NOMO-1 treated with DMSO at 0.1 percent for 48 hours (cell line): Measurements from ENCODE around the gene GBA3.

Experiments used
- DNase-seq: peaks from one replicate; lab custom pipeline; 2025; ENCODE audit not compliant: unreplicated experiment; lab: John Stamatoyannopoulos, UW

GBA3 gene

GRCh38 chr4:22692736-22693135, at the start of gene GBA3:
Gene GBA3 (plus strand): TSS chr4:22692937.
- DNase-seq = no peak

DNA sequence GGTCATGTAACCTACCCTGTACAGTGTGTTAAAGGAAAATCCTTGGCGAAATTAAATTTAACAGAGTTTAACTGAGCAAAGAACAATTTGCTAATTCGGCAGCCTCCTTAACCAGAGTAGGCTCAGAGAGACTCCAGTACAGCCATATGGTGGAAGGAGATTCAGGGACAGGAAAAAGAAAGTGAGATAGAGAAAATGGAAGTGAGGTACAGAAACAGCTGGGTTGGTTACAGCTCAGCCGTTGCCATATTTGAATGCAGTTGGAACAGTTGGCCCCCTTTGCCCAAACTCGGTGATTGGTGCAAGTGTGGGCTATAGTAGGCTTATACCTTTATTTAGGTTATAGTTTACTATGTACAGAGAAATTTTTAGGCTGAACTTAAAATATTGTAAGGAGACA, 48.8 kb upstream of the GBA3 start:
- no peak for DNase-seq

GRCh38 chr4:22645481-22646182, 47.1 kb upstream of the GBA3 start:
- DNase-seq = no peak

GRCh38 chr4:22648996-22649395, 43.7 kb upstream of the GBA3 start:
- DNase-seq = no peak

GRCh38 chr4:22650771-22651170, 42.0 kb upstream of the GBA3 start:
- no peak for DNase-seq

DNA sequence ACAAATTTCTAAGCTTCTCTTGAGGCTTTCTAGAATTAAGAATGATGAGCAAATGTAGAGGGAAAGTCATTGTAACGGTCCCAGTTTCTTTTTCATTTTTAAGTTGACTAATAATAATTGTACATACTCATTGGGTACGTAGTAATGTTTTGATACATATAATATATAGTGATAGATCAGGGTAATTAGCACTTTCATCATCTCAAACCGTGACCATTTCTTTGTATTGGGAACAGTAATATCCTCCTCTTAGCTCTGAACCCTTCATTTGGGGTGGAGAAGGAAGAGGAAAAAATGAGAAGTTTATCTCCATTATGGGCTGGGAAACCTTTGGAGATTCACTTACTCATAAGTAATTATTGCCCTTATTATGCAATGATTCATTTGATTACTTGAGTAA, 39.0 kb upstream of the GBA3 start:
- no peak for DNase-seq

DNA sequence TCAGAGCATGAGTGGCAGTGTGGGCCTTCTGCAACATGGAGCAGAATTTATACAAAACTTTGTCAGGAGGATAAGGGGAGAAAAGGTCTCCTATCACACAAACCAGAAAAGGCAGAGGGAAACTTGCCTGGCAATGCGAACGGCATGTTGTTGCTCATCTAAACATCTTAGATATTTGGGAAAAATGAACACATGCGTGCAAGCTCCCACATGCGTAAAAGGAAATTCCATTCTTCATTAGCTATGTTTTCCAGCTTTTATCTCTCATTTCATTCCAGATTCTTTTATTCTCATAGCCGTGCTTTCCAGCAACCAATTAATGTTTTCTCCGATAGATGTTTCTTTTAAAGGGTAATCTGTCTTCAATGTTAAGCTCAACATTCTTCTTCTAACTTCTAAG, 31.3 kb upstream of the GBA3 start:
- no peak for DNase-seq

DNA sequence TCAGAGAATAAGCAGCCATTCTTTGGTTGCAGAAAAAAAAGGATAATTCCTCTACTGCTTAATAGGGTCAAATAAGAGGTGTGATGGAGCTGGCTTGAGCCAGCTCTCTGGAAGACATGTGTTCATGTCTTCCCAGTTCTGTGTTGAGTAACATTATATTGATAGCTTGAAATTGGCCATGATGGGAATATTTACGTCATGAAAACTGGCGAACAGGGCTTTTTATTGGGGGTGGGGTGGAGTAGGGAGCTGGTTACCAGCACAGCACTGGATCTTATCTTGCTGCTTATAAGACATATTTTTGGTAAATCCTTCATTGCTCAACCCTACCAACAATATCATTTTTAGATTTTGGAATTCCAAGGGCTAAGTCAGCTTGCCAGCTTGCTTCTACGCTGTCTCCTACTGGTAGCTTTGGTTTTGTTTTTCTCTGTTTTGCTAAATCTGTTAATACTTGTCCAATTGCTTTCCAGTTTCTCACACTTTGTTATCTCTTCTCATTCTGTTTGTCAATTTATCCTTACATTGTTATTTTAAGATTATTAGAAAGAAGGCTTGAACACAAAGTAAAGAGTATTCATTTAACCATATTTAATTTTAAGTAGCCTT, 25.3 kb upstream of the GBA3 start:
- no peak for DNase-seq

- DNase-seq = peak; percentile 19
Measured at GRCh38 chr4:22668301-22668700, 24.4 kb upstream of the GBA3 start.

GRCh38 chr4:22668702-22669101, 24.0 kb upstream of the GBA3 start:
- no peak for DNase-seq

GRCh38 chr4:22670956-22671355, 21.8 kb upstream of the GBA3 start:
- no peak for DNase-seq

GRCh38 chr4:22672519-22672918, 20.2 kb upstream of the GBA3 start:
- DNase-seq = no peak

DNA sequence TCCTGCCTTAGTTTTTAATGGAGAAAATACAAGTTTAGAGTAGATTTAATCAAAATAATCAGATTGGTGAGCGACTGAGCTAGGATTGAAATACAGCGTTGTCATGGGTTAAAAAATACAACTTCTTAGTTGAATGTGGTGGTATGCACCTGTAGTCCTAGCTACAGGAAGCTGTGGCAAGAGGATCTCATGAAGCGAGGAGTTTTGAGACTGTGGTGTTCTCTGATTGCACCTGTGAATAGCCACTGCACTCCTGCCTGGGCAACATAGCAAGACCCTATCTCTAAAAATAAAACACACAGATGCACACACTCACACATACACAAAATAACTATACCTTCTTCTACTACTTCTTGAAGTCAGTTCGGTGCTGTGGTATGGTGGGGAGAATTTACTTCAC, 19.8 kb upstream of the GBA3 start:
- DNase-seq = no peak

DNA sequence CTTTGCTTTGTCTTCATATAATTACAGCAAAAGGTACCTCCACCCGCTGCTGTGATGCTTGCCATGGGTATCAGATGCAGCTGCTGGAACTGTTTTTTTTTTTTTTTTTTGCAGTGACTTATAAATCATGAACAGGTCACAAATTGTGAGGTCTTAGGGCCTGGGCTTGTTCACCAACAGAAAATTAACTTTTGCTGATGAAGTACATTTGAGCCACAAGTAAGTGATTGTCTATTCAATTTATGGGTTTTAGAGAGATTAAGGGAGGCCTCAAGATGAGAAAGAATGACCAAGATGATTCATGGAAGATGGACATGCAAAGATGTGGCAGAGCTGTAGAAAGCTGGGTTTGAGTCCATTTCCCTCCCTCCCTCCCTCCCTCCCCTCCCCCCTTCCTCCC, 18.0 kb upstream of the GBA3 start:
- DNase-seq = no peak

DNA sequence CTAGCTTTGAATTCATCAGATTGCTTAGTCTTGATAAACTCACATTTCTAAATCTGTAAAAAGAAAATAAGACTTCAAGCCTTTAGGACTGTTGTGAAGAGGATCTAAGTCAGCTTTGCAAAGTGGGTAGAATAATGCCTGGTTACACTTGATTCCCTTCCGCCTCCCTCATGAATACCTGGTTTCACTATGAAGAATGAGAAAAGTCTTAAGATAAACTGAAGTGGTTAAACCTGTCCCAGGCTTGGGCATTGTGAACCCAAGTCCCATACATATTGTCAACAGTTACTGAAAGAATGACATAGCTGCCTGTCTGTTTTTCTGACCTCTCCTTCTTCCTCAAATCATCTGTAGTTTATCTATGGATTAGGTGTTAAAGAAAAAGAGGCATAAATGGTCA, 16.7 kb upstream of the GBA3 start:
- DNase-seq = no peak

- no peak for DNase-seq
Measured at GRCh38 chr4:22677780-22678179, 15.0 kb upstream of the GBA3 start.

DNA sequence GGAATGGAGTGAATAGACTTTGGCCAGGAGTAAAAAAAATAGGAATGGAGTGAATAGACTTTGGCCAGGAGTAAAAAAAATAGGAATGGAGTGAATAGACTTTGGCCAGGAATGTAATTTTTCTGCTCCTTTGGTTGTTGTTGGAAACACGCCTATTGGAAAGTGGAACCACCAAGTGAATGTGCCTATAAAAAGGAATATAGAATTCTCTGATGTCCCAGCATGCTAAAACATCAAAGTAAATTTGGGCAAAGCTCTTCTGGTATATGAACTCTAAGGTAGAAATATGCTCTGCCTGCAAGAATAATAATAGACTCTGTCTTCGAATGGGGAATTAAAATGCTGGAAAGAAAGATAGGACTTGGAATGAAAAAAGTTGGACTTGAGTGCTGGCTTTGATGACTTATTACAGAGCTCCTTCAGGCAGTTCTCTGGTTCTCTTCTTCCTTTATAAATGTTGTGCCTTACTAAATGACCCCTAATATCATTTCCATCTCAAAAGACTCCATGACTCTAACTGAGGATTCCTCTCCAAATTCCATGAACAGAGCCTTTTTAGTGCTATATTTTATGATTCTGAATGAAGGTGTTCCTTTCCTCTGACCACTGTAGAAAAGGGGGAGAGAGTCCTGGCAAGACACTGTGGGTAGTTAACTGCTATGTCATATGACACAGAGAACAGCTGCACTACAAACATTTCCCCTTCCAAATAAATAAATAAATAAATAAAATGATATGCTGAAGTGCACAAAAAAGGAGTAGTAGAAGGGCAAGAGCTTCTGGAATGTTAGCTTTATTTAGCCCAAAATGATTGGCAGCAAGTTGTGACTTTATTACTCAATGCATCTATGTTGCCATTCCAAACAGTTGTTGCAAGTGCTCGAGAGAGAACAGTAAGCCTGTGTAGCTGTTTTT, 13.5 kb upstream of the GBA3 start:
- no peak for DNase-seq

DNA sequence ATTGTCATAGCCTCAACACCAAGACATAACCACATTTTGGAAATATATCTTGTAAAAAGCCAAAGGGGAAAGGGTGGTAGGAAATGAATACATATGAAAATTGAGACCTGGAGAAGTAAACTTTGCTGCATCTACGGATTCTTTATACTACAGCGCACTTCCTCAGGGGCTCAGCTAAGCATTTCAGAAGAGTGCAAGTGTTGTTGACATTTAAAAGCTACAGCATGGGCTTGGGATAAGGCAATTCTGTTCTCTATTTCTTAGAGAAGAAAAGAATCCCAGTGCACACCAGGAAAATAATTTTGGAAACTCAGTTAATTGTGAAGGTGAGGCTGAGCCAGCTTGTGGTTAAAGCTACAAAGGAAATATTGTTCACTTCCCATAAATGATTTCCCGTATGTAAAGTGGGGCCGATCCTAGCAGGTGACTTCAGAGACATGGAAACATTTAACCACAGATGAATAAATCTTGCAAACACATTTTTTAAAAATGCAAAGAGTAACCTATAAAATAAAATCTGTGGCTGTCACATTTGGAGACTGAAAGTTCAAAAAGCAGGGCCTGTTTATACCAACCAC, 12.6 kb upstream of the GBA3 start:
- DNase-seq = no peak

GRCh38 chr4:22683726-22684125, 9.0 kb upstream of the GBA3 start:
- DNase-seq = no peak

- no peak for DNase-seq
Measured at GRCh38 chr4:22686141-22686540, 6.6 kb upstream of the GBA3 start.

- no peak for DNase-seq
Measured at GRCh38 chr4:22688236-22688635, 4.5 kb upstream of the GBA3 start.

DNA sequence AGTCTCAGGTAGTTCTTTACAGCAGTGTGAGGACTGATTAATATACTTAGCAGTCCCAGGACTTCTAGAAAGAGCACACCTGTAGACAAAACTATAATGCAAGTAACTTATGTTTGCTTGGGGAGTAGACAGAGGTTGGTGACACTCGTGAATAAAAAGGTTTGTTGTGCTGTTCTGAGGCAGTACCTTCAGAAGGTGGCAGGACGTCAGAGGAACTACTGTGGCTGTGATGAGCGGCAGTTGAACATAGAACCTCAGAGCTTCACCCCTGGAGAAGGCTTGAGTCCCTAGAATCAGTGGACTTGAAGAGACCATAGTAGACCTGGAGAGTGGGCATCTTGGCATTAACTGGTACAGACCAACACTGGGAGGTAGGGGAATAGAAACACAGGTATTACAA, 3.3 kb upstream of the GBA3 start:
- DNase-seq = no peak
